Measurements from ENCODE around the gene GSTM5. TPM values are rescaled to one million over a fixed set of nuclear protein-coding genes. Genes with fewer than 3 reads are reported as not detected.
"Not testable (repeated sequence)": the region's sequence is repeated elsewhere in the genome, so short reads cannot be mapped to it uniquely, and the experiment has no call there.

Gene GSTM5
- total RNA-seq, result not detected

- H3K4me3 Mint-ChIP-seq; CTCF ChIA-PET; H3K4me1 Mint-ChIP-seq; H3K27ac Mint-ChIP-seq; H3K36me3 Mint-ChIP-seq (ENCODE audit: low read depth); DNase-seq; POLR2A ChIA-PET: not testable (repeated sequence)
- Mint-ChIP-seq H3K27me3 (peaks cover 22% of the 10 kb centered on the region), H3K9me3 (peaks cover 12% of the 10 kb centered on the region)
Observed at GRCh38 chr1:109711593-109712320, at the start of gene GSTM5. TSS of gene GSTM5 (plus strand) at chr1:109712251. CDS start at chr1:109712313, 62 bp downstream.

- CTCF ChIA-PET, result no interaction called here
- peaks cover 13% of the 10 kb centered on the region for H3K4me1 Mint-ChIP-seq
- H3K36me3 Mint-ChIP-seq (ENCODE audit: low read depth), result no peaks in the 10 kb centered on the region
- H3K9me3 Mint-ChIP-seq, result no peaks in the 10 kb centered on the region
- H3K4me3 Mint-ChIP-seq, result no peak overlapping the region
- DNase-seq, result no peak
- H3K27ac Mint-ChIP-seq, result no peak overlapping the region
- POLR2A ChIA-PET, result no interaction called here
- no peaks in the 10 kb centered on the region for H3K27me3 Mint-ChIP-seq
Observed at GRCh38 chr1:109664671-109665070, 47.4 kb upstream of the GSTM5 start.

GRCh38 chr1:109667452-109668122, 44.5 kb upstream of the GSTM5 start, which contains the start of gene GSTM2:
TSS of gene GSTM2 (plus strand) at chr1:109668057. CDS start at chr1:109668116, 59 bp downstream.
- no peak within 1 kb of the TSS for H3K27ac Mint-ChIP-seq
- ChIA-PET CTCF (interaction anchor here (0.6 to 0.9 kb wide), 2 partner anchors 28 to 123 kb away, joined by 3 read pairs; no protein-coding TSS in a partner anchor), POLR2A (no interaction called here)
- H3K4me1 Mint-ChIP-seq, result peaks cover 26% of the 10 kb centered on the region
- H3K36me3 Mint-ChIP-seq (ENCODE audit: low read depth), result no peaks in the 10 kb centered on the region
- H3K9me3 Mint-ChIP-seq, result no peaks in the 10 kb centered on the region
- DNase-seq, result peak; percentile 74
- H3K27me3 Mint-ChIP-seq, result no peaks in the 10 kb centered on the region
- peak within 1 kb of the TSS; percentile 66 for H3K4me3 Mint-ChIP-seq

- H3K36me3 Mint-ChIP-seq (ENCODE audit: low read depth), result no peaks in the 10 kb centered on the region
- ChIA-PET POLR2A (interaction anchor here (0.6 to 1.5 kb wide), 2 partner anchors 13 to 119 kb away, joined by 3 to 5 read pairs; no protein-coding TSS in a partner anchor), CTCF (interaction anchor here (0.9 kb wide), 1 partner anchor 28 kb away, joined by 3 read pairs; no protein-coding TSS in a partner anchor)
- no peak overlapping the region for H3K27ac Mint-ChIP-seq
- DNase-seq, result no peak
- no peaks in the 10 kb centered on the region for H3K9me3 Mint-ChIP-seq
- H3K4me1 Mint-ChIP-seq, result peaks cover 26% of the 10 kb centered on the region
- peak overlapping the region; percentile 66 for H3K4me3 Mint-ChIP-seq
- no peaks in the 10 kb centered on the region for H3K27me3 Mint-ChIP-seq
Observed at GRCh38 chr1:109668123-109668775, 43.8 kb upstream of the GSTM5 start.

GRCh38 chr1:109669246-109669948, 42.7 kb upstream of the GSTM5 start:
- H3K4me1 Mint-ChIP-seq, result peaks cover 26% of the 10 kb centered on the region
- POLR2A ChIA-PET, result interaction anchor here (1.5 kb wide), 1 partner anchor 120 kb away, joined by 3 read pairs; no protein-coding TSS in a partner anchor
- no peaks in the 10 kb centered on the region for H3K9me3 Mint-ChIP-seq
- CTCF ChIA-PET, result interaction anchor here (0.6 to 1.1 kb wide), 2 partner anchors 29 to 381 kb away, joined by 3 read pairs; no protein-coding TSS in a partner anchor
- no peaks in the 10 kb centered on the region for H3K36me3 Mint-ChIP-seq (ENCODE audit: low read depth)
- peak overlapping the region; percentile 32 for H3K4me3 Mint-ChIP-seq
- no peaks in the 10 kb centered on the region for H3K27me3 Mint-ChIP-seq
- DNase-seq, result peak; percentile 52
- peak overlapping the region; percentile 68 for H3K27ac Mint-ChIP-seq

- ChIA-PET CTCF (interaction anchor here (0.6 to 1.1 kb wide), 2 partner anchors 30 to 381 kb away, joined by 3 read pairs; no protein-coding TSS in a partner anchor), POLR2A (interaction anchor here (0.7 kb wide), 1 partner anchor 187 kb away, joined by 3 read pairs; no protein-coding TSS in a partner anchor)
- H3K27me3 Mint-ChIP-seq; H3K36me3 Mint-ChIP-seq (ENCODE audit: low read depth); DNase-seq; H3K9me3 Mint-ChIP-seq: not testable (repeated sequence)
- peaks cover 26% of the 10 kb centered on the region for H3K4me1 Mint-ChIP-seq
- peak overlapping the region; percentile 32 for H3K4me3 Mint-ChIP-seq
- peak overlapping the region; percentile 68 for H3K27ac Mint-ChIP-seq
Observed at GRCh38 chr1:109669949-109670302, 42.1 kb upstream of the GSTM5 start.

- Mint-ChIP-seq H3K4me1 (peaks cover 26% of the 10 kb centered on the region), H3K36me3 (ENCODE audit: low read depth) (no peaks in the 10 kb centered on the region), H3K27me3 (no peaks in the 10 kb centered on the region), H3K27ac (no peak overlapping the region), H3K9me3 (no peaks in the 10 kb centered on the region), H3K4me3 (no peak overlapping the region)
- POLR2A ChIA-PET, result no interaction called here
- CTCF ChIA-PET, result no interaction called here
- no peak for DNase-seq
Observed at GRCh38 chr1:109671067-109671466, 41.0 kb upstream of the GSTM5 start.

GRCh38 chr1:109673861-109674260, 38.2 kb upstream of the GSTM5 start:
- H3K9me3 Mint-ChIP-seq; H3K4me3 Mint-ChIP-seq; H3K27ac Mint-ChIP-seq; DNase-seq; H3K36me3 Mint-ChIP-seq (ENCODE audit: low read depth); POLR2A ChIA-PET; CTCF ChIA-PET; H3K27me3 Mint-ChIP-seq: not testable (repeated sequence)
- peaks cover 19% of the 10 kb centered on the region for H3K4me1 Mint-ChIP-seq

GRCh38 chr1:109676683-109677381, 35.2 kb upstream of the GSTM5 start:
- H3K4me1 Mint-ChIP-seq, CTCF ChIA-PET: not testable (repeated sequence)

GRCh38 chr1:109677459-109677858, 34.6 kb upstream of the GSTM5 start:
- H3K36me3 Mint-ChIP-seq (ENCODE audit: low read depth), result no peaks in the 10 kb centered on the region
- CTCF ChIA-PET, result no interaction called here

More at GRCh38 chr1:109676683-109677381, 35.2 kb upstream of the GSTM5 start:
- H3K27ac Mint-ChIP-seq; H3K4me3 Mint-ChIP-seq; H3K36me3 Mint-ChIP-seq (ENCODE audit: low read depth); DNase-seq; POLR2A ChIA-PET; H3K9me3 Mint-ChIP-seq; H3K27me3 Mint-ChIP-seq: not testable (repeated sequence)

GRCh38 chr1:109678637-109679036, 33.4 kb upstream of the GSTM5 start:
- H3K4me1 Mint-ChIP-seq; H3K9me3 Mint-ChIP-seq; DNase-seq; H3K27ac Mint-ChIP-seq; H3K27me3 Mint-ChIP-seq; H3K4me3 Mint-ChIP-seq; H3K36me3 Mint-ChIP-seq (ENCODE audit: low read depth); CTCF ChIA-PET; POLR2A ChIA-PET: not testable (repeated sequence)

More at GRCh38 chr1:109677459-109677858, 34.6 kb upstream of the GSTM5 start:
- Mint-ChIP-seq H3K27ac (no peak overlapping the region), H3K9me3 (no peaks in the 10 kb centered on the region), H3K4me1 (no peaks in the 10 kb centered on the region), H3K27me3 (no peaks in the 10 kb centered on the region), H3K4me3 (no peak overlapping the region)
- POLR2A ChIA-PET, result no interaction called here
- no peak for DNase-seq

- POLR2A ChIA-PET; DNase-seq; H3K9me3 Mint-ChIP-seq; H3K4me1 Mint-ChIP-seq; H3K4me3 Mint-ChIP-seq; CTCF ChIA-PET; H3K27ac Mint-ChIP-seq; H3K27me3 Mint-ChIP-seq; H3K36me3 Mint-ChIP-seq (ENCODE audit: low read depth): not testable (repeated sequence)
Observed at GRCh38 chr1:109684777-109685176, 27.3 kb upstream of the GSTM5 start.

All from activated CD4-positive, alpha-beta memory T cell treated with anti-CD3 and anti-CD28 coated beads, Interleukin-2, amount 10 ng/mL, durations not matched to agents 7 days and 5 days (primary cell).